Keratinocyte (primary cell): Measurements from ENCODE around the gene RALGAPA2. TPM values are rescaled to one million over a fixed set of nuclear protein-coding genes. Genes with fewer than 3 reads are reported as not detected.
A peak's percentile ranks its signal among the peaks of the same experiment; 100 is the strongest.

Experiments used
- DNase-seq: peaks from one replicate; pipeline ENCODE4 v3.0.0-alpha.2; 2011; ENCODE audit warnings: low read depth, missing footprints, low spot score
- FAIRE-seq: peaks from 2 replicates; lab custom pipeline; 2011; peaks lifted over from hg19 to GRCh38; lab: Jason Lieb, UNC
- H2AFZ ChIP-seq: 2 replicates; pipeline ENCODE4 v1.6.0; 2012; ENCODE audit warnings: low read length, control low read depth, inconsistent platforms; ENCODE audit not compliant: control insufficient read depth
- H3K27ac ChIP-seq: 2 replicates; pipeline ENCODE4 v1.5.1; 2011; ENCODE audit warnings: low read length; ENCODE audit not compliant: control insufficient read depth, insufficient read depth
- H3K27me3 ChIP-seq: 3 replicates; pipeline ENCODE4 v1.6.0; 2011; ENCODE audit warnings: low read length; ENCODE audit not compliant: control insufficient read depth, insufficient read depth; ENCODE audit errors: extremely low read depth
- H3K36me3 ChIP-seq, 2 experiments: 2 replicates in 1 of 2; 3 replicates in 1 of 2; pipeline ENCODE4 v1.5.1; 2011; ENCODE audit warnings: low read length in 2 of 2, mild to moderate bottlenecking in 1 of 2; ENCODE audit not compliant: control insufficient read depth in 2 of 2, insufficient read depth in 2 of 2; ENCODE audit errors: extremely low read depth in 1 of 2
- H3K4me1 ChIP-seq: 3 replicates; pipeline ENCODE4 v1.5.1; 2011; ENCODE audit warnings: low read length; ENCODE audit not compliant: control insufficient read depth, insufficient read depth; ENCODE audit errors: extremely low read depth
- H3K4me2 ChIP-seq: 3 replicates; pipeline ENCODE4 v1.6.0; 2011; ENCODE audit warnings: low read depth, low read length; ENCODE audit not compliant: control insufficient read depth, insufficient read depth; ENCODE audit errors: extremely low read depth
- H3K4me3 ChIP-seq, 3 experiments: fragments of 200-600 bp in 1 of 3; sonication (generic) in 1 of 3; 2 replicates in 2 of 3; 3 replicates in 1 of 3; pipeline ENCODE4 v1.5.1; 2011 to 2016; ENCODE audit warnings: low read length in 3 of 3, mild to moderate bottlenecking in 3 of 3, control low read depth in 2 of 3, inconsistent platforms in 1 of 3, low read depth in 1 of 3, mixed read lengths in 1 of 3, mixed run types in 1 of 3, moderate library complexity in 1 of 3; ENCODE audit not compliant: control insufficient read depth in 2 of 3, insufficient read depth in 2 of 3; ENCODE audit errors: extremely low read depth in 1 of 3
- H3K79me2 ChIP-seq: 2 replicates; pipeline ENCODE4 v1.6.0; 2012; ENCODE audit warnings: low read length; ENCODE audit not compliant: control insufficient read depth, insufficient read depth
- H3K9ac ChIP-seq: 3 replicates; pipeline ENCODE4 v1.6.0; 2011; ENCODE audit warnings: low read length; ENCODE audit not compliant: control insufficient read depth, insufficient read depth; ENCODE audit errors: extremely low read depth
- H3K9me1 ChIP-seq: 3 replicates; pipeline ENCODE4 v1.6.0; 2011; ENCODE audit warnings: low read length; ENCODE audit not compliant: control insufficient read depth, insufficient read depth; ENCODE audit errors: extremely low read depth
- H3K9me3 ChIP-seq: 2 replicates; pipeline ENCODE4 v1.5.1; 2012; ENCODE audit warnings: low read depth, low read length; ENCODE audit not compliant: control insufficient read depth
- H4K20me1 ChIP-seq: 3 replicates; pipeline ENCODE4 v1.6.0; 2011; ENCODE audit warnings: low read length; ENCODE audit not compliant: control insufficient read depth, insufficient read depth; ENCODE audit errors: extremely low read depth
- EZH2 ChIP-seq: IDR thresholded peaks from one replicate; pipeline ENCODE4 v1.6.1; 2012; ENCODE audit warnings: inconsistent platforms, mild to moderate bottlenecking, low read length, moderate library complexity
- dilution Hi-C: fragments of 300-500 bp; cut with MboI; formaldehyde crosslinking; loops from one replicate; pipeline ENCODE4 v1.7.0; 2020; ENCODE audit warnings: low sequenced_read_pairs; ENCODE audit not compliant: extremely low pct_ligation_motif_present
- polyA plus RNA-seq, 5 experiments: library from polyadenylated mRNA; depleted of rRNA in 3 of 5; stranded (reverse) in 3 of 5; stranded (forward) in 1 of 5; unstranded in 1 of 5; fragments of >200 nt; gene quantifications; 1 replicate in 1 of 5; 2 replicates in 3 of 5; 3 replicates in 1 of 5; pipeline versions ENCODE4 v1.2.1 to v1.2.3, GENCODE V29; 2011 to 2012; ENCODE audit warnings: missing spikeins in 2 of 5, low read depth in 1 of 5, low replicate concordance in 1 of 5
- TF ChIP-seq, protein P1 (sequence below), 3 experiments: IDR thresholded peaks in 1 of 3; conservative IDR thresholded peaks in 1 of 3; optimal IDR thresholded peaks in 1 of 3; 2 replicates in 2 of 3; 3 replicates in 1 of 3; pipeline versions ENCODE3 to v1.5.1; 2011; ENCODE audit warnings: low read length in 3 of 3, mild to moderate bottlenecking in 3 of 3, moderate library complexity in 2 of 3, control low read depth in 1 of 3, inconsistent platforms in 1 of 3; ENCODE audit not compliant: insufficient read depth in 2 of 3; ENCODE audit errors: extremely low read depth in 1 of 3

The RALGAPA2 gene
- polyA plus RNA-seq, 1 donor (not counting 4 experiments of a cell fraction or from before 2014, with no cell fraction given) = 3.2 TPM

DNA sequence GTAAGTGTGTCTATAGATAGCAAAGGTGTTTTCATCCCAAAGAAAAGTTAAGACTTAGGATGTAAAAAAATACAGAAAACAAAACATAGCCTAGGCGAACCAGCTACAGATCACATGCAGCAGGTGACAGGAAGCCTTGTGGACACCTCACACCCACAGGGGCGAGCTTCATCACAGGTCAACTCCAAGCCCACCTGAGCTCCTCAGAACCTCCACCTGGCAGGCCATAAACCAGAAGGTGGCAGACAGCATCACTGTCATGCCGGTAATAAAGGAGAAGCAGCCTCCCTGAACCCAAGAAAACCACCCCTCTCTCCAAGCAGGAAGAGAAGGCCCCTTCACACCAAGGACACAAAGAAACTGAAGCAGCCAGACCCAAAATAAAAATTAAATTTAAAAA lies 1.0 kb downstream of the RALGAPA2 start:
- H3K4me1 ChIP-seq = peaks cover 17% of the 10 kb centered on the region
- dilution Hi-C loops = no loop called here
- H2AFZ ChIP-seq = peak overlapping the region; percentile 81
- H4K20me1 ChIP-seq = no peaks in the 10 kb centered on the region
- no peaks in the 10 kb centered on the region for H3K9me3 ChIP-seq
- no peaks in the 10 kb centered on the region for H3K27me3 ChIP-seq
- no peak for FAIRE-seq
- H3K4me3 ChIP-seq = peak overlapping the region; percentile 66 to 90 (median 89)
- H3K79me2 ChIP-seq = peaks cover 9% of the 10 kb centered on the region
- no peaks in the 10 kb centered on the region for H3K36me3 ChIP-seq
- H3K4me2 ChIP-seq = peak overlapping the region; percentile 91
- peak overlapping the region; percentile 76 for H3K9ac ChIP-seq
- no peak for DNase-seq
- TF ChIP-seq, protein P1, sequence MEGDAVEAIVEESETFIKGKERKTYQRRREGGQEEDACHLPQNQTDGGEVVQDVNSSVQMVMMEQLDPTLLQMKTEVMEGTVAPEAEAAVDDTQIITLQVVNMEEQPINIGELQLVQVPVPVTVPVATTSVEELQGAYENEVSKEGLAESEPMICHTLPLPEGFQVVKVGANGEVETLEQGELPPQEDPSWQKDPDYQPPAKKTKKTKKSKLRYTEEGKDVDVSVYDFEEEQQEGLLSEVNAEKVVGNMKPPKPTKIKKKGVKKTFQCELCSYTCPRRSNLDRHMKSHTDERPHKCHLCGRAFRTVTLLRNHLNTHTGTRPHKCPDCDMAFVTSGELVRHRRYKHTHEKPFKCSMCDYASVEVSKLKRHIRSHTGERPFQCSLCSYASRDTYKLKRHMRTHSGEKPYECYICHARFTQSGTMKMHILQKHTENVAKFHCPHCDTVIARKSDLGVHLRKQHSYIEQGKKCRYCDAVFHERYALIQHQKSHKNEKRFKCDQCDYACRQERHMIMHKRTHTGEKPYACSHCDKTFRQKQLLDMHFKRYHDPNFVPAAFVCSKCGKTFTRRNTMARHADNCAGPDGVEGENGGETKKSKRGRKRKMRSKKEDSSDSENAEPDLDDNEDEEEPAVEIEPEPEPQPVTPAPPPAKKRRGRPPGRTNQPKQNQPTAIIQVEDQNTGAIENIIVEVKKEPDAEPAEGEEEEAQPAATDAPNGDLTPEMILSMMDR (optimal IDR thresholded peaks at IDR 0.05 in 1 of 3, IDR thresholded peaks at IDR 0.05 in 1 of 3, conservative IDR thresholded peaks at IDR 0.05 in 1 of 3; ENCODE audit: extremely low read depth in 1 of 3, insufficient read depth in 2 of 3, low read length in 3 of 3) = no peak
- TF ChIP-seq EZH2 = no peak
- H3K27ac ChIP-seq = peak overlapping the region; percentile 63
- H3K9me1 ChIP-seq = no peaks in the 10 kb centered on the region

DNA sequence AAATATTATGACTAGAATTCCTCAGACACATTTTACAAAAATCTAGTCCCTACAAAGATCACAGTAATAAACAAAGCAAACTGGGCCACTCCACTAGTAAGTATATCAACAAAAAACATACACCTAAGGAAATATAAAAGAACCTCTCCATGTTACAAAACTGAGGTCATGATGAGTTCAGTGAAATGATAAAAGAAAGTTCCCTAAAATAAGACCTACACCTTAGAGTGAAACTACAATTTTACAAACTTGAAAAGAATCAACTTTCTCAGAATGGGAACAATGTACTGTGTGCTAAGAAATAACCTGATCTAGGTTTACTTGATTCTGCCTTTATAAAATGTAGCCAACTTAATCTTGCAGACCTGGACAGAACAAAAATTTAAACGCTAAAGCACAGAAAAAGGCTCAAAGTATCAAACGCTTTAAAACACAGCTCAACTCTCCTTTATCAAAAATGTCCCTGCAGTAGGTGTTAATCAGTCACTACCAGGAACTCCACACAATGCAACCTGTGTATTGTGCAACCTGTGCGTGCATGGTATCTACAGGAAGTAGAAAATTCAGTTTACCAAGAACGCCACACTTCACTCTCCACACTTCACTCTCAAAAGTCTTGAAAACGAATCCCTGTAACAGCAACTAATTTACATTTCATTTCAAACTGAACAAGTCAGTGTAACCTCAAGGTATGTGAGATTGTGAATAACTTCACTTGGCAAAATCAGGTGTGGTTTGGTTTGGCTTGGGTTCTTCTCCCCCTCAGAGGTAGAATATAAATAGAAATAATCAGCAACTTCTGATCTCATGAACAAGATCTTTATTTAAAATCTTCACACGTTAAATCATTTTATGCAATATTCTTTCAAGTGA lies 1.8 kb downstream of the RALGAPA2 start:
- dilution Hi-C loops = no loop called here
- H3K4me1 ChIP-seq = peaks cover 17% of the 10 kb centered on the region
- H3K36me3 ChIP-seq = no peaks in the 10 kb centered on the region
- peak overlapping the region in 2 of 3 experiments; percentile 66 to 89 for H3K4me3 ChIP-seq
- H3K9me3 ChIP-seq = no peaks in the 10 kb centered on the region
- no peaks in the 10 kb centered on the region for H3K27me3 ChIP-seq
- FAIRE-seq (peak; percentile 70), DNase-seq (no peak)
- peak overlapping the region; percentile 76 for H3K9ac ChIP-seq
- H2AFZ ChIP-seq = peak overlapping the region; percentile 81
- TF ChIP-seq, protein P1 (optimal IDR thresholded peaks at IDR 0.05 in 1 of 3, IDR thresholded peaks at IDR 0.05 in 1 of 3, conservative IDR thresholded peaks at IDR 0.05 in 1 of 3; ENCODE audit: extremely low read depth in 1 of 3, insufficient read depth in 2 of 3, low read length in 3 of 3) = no peak
- no peak for TF ChIP-seq EZH2
- peak overlapping the region; percentile 63 for H3K27ac ChIP-seq
- H3K79me2 ChIP-seq = peaks cover 9% of the 10 kb centered on the region
- H3K9me1 ChIP-seq = no peaks in the 10 kb centered on the region
- H3K4me2 ChIP-seq = peak overlapping the region; percentile 91
- H4K20me1 ChIP-seq = no peaks in the 10 kb centered on the region
